Breast epithelium (tissue), 4 donors: Measurements from ENCODE around the gene DSTYK. TPM values are rescaled to one million over a fixed set of nuclear protein-coding genes. Genes with fewer than 3 reads are reported as not detected.

Experiments
- DNase-seq, 2 donors: peaks; one replicate each; pipeline ENCODE4 v3.0.0-alpha.2; 2019; ENCODE audit warnings: low spot score in 2 of 2
- H3K27ac ChIP-seq, 2 donors: fragments of 200-600 bp; sonication (generic) in 1 of 2; one replicate each; pipeline ENCODE4 v1.5.1; 2016 to 2019; ENCODE audit warnings: mild to moderate bottlenecking in 1 of 2
- H3K27me3 ChIP-seq, 2 donors: fragments of 200-600 bp; sonication (generic) in 1 of 2; one replicate each; pipeline versions ENCODE4 v1.5.1 to v1.6.0; 2017 to 2019; ENCODE audit warnings: control low read depth in 1 of 2, mild to moderate bottlenecking in 1 of 2
- H3K36me3 ChIP-seq: fragments of 200-600 bp; one replicate; pipeline ENCODE4 v1.5.1; 2019
- H3K4me1 ChIP-seq, 2 donors: fragments of 200-600 bp; sonication (generic); one replicate each; pipeline ENCODE4 v1.5.1; 2016 to 2019; ENCODE audit warnings: control low read depth in 1 of 2
- H3K4me3 ChIP-seq, 3 donors: fragments of 200-600 bp; sonication (generic); 1 replicate in 2 of 3; 2 replicates in 1 of 3; pipeline ENCODE4 v1.5.1; 2016 to 2019; ENCODE audit warnings: mild to moderate bottlenecking in 3 of 3, moderate library complexity in 2 of 3
- H3K9me3 ChIP-seq, 2 donors: fragments of 200-600 bp; sonication (generic) in 1 of 2; one replicate each; pipeline ENCODE4 v1.5.1; 2016 to 2019; ENCODE audit warnings: control low read depth in 1 of 2
- POLR2A ChIP-seq: fragments of 450-650 bp; IDR thresholded peaks from one replicate; pipeline ENCODE4 v1.6.1; 2016; ENCODE audit warnings: antibody characterized with exemption, mild to moderate bottlenecking, moderate library complexity
- POLR2AphosphoS5 ChIP-seq, 3 donors: sonication (generic); formaldehyde crosslinking; IDR thresholded peaks; one replicate each; pipeline ENCODE4 v1.6.1; 2017; ENCODE audit warnings: antibody characterized with exemption in 3 of 3
- intact Hi-C: fragments of 100-400 bp; cut with DNase I; formaldehyde crosslinking; loops from one replicate; pipeline ENCODE4 v1.15.1; 2023; ENCODE audit warnings: low total_unique reads
- total RNA-seq, 3 donors: library from RNA; depleted of rRNA; stranded (reverse); fragments of >200 nt; gene quantifications; one replicate each; pipeline ENCODE4 v1.1.0, GENCODE V29; 2016
- TF ChIP-seq, protein P1 (sequence below), 3 donors: fragments of 450-650 bp; IDR thresholded peaks; one replicate each; pipeline ENCODE4 v1.5.1; 2016 to 2017; ENCODE audit warnings: antibody characterized with exemption in 3 of 3, mild to moderate bottlenecking in 3 of 3, moderate library complexity in 3 of 3

The DSTYK gene
- total RNA-seq, 3 donors from 2014 or later, result 10.2 to 19.3 (median 12.5) TPM

- DNase-seq, result no peak
- Histone ChIP-seq H3K27me3 (no peaks in the 10 kb centered on the region), H3K36me3 (no peaks in the 10 kb centered on the region), H3K9me3 (no peaks in the 10 kb centered on the region), H3K27ac (peak overlapping the region; percentile 94 to 96), H3K4me3 (peak overlapping the region; percentile 70 to 99 (median 97)), H3K4me1 (no peaks in the 10 kb centered on the region)
- TF ChIP-seq POLR2AphosphoS5 (IDR thresholded peaks at IDR 0.05) (no peak), POLR2A (no peak)
- TF ChIP-seq, protein P1, sequence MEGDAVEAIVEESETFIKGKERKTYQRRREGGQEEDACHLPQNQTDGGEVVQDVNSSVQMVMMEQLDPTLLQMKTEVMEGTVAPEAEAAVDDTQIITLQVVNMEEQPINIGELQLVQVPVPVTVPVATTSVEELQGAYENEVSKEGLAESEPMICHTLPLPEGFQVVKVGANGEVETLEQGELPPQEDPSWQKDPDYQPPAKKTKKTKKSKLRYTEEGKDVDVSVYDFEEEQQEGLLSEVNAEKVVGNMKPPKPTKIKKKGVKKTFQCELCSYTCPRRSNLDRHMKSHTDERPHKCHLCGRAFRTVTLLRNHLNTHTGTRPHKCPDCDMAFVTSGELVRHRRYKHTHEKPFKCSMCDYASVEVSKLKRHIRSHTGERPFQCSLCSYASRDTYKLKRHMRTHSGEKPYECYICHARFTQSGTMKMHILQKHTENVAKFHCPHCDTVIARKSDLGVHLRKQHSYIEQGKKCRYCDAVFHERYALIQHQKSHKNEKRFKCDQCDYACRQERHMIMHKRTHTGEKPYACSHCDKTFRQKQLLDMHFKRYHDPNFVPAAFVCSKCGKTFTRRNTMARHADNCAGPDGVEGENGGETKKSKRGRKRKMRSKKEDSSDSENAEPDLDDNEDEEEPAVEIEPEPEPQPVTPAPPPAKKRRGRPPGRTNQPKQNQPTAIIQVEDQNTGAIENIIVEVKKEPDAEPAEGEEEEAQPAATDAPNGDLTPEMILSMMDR (IDR thresholded peaks at IDR 0.05), result no peak
- intact Hi-C loops, result no loop called here
Observed at GRCh38 chr1:205211839-205212536, 486 bp upstream of the DSTYK start.

DNA sequence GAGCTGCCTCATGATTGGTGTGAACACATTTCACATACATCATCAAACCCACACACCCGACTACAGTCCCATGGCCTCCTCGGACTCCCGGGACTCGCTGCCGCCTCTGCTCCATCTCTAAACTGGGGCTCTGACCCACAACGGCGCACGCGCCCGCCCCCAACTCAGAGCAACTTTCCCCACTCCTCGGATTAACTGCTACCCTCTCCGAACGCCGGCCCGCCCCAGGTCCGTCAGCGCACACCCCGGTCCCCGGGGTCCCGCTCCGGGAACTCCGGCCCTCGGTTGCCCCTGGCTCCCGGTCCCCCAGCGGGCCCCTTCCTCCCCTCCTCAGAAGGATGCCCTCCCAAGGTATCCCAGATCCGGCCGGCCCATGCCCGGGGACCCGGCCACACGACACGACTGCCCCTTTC lies 740 bp downstream of the DSTYK start:
- no peaks in the 10 kb centered on the region for H3K36me3 ChIP-seq
- H3K9me3 ChIP-seq, result no peaks in the 10 kb centered on the region
- H3K4me3 ChIP-seq, result peak overlapping the region; percentile 70 to 99 (median 97)
- peak in 1 of 2 donors; percentile 54 for DNase-seq
- TF ChIP-seq POLR2AphosphoS5 (IDR thresholded peaks at IDR 0.05) (no peak), POLR2A (no peak)
- TF ChIP-seq, protein P1 (IDR thresholded peaks at IDR 0.05), result no peak
- H3K27ac ChIP-seq, result peak overlapping the region; percentile 94 to 96
- no peaks in the 10 kb centered on the region for H3K27me3 ChIP-seq
- intact Hi-C loops, result no loop called here
- H3K4me1 ChIP-seq, result no peaks in the 10 kb centered on the region

GRCh38 chr1:205208811-205209210 lies 2.7 kb downstream of the DSTYK start:
- TF ChIP-seq, protein P1 (IDR thresholded peaks at IDR 0.05), result no peak
- TF ChIP-seq POLR2AphosphoS5 (IDR thresholded peaks at IDR 0.05) (no peak), POLR2A (no peak)
- intact Hi-C loops, result no loop called here
- Histone ChIP-seq H3K27me3 (no peaks in the 10 kb centered on the region), H3K4me3 (no peak overlapping the region), H3K9me3 (no peaks in the 10 kb centered on the region), H3K27ac (no peak overlapping the region), H3K36me3 (no peaks in the 10 kb centered on the region), H3K4me1 (no peaks in the 10 kb centered on the region)
- no peak for DNase-seq

- H3K9me3 ChIP-seq, result no peaks in the 10 kb centered on the region
- DNase-seq, result no peak
- no peaks in the 10 kb centered on the region for H3K27me3 ChIP-seq
- no peak for TF ChIP-seq POLR2AphosphoS5 (IDR thresholded peaks at IDR 0.05)
- TF ChIP-seq, protein P1 (IDR thresholded peaks at IDR 0.05), result no peak
- TF ChIP-seq POLR2A, result no peak
- intact Hi-C loops, result no loop called here
- H3K27ac ChIP-seq, result no peak overlapping the region
- H3K4me1 ChIP-seq, result no peaks in the 10 kb centered on the region
- H3K36me3 ChIP-seq, result no peaks in the 10 kb centered on the region
- H3K4me3 ChIP-seq, result no peak overlapping the region
Observed at GRCh38 chr1:205205055-205205454, 6.4 kb downstream of the DSTYK start.

GRCh38 chr1:205204552-205204951 lies 7.0 kb downstream of the DSTYK start:
- DNase-seq, result no peak

More at GRCh38 chr1:205204552-205204951, 7.0 kb downstream of the DSTYK start:
- Histone ChIP-seq H3K36me3 (no peaks in the 10 kb centered on the region), H3K4me3 (no peak overlapping the region), H3K4me1 (no peaks in the 10 kb centered on the region), H3K27ac (no peak overlapping the region), H3K27me3 (no peaks in the 10 kb centered on the region), H3K9me3 (no peaks in the 10 kb centered on the region)
- TF ChIP-seq POLR2AphosphoS5 (IDR thresholded peaks at IDR 0.05) (no peak), POLR2A (no peak)
- TF ChIP-seq, protein P1 (IDR thresholded peaks at IDR 0.05), result no peak
- intact Hi-C loops, result no loop called here
